BE2C (cell line): ENCODE measurements around the gene C4A.

Experiments used
- DNase-seq: peaks from one replicate; pipeline ENCODE4 v3.0.0-alpha.2; 2020
- H3K27me3 ChIP-seq: fragments of 250-450 bp; sonication (Bioruptor Pico); 2 replicates; pipeline ENCODE4 v1.5.1; 2020; ENCODE audit warnings: mild to moderate bottlenecking
- H3K36me3 ChIP-seq: fragments of 250-450 bp; sonication (Bioruptor Pico); 2 replicates; pipeline ENCODE4 v1.5.1; 2020; ENCODE audit warnings: mild to moderate bottlenecking
- H3K4me1 ChIP-seq: fragments of 250-450 bp; sonication (Bioruptor Pico); 2 replicates; pipeline ENCODE4 v1.5.1; 2020
- H3K4me3 ChIP-seq: 2 replicates; pipeline ENCODE4 v1.5.1; 2011; ENCODE audit warnings: low read depth, low read length
- H3K9me3 ChIP-seq: fragments of 250-450 bp; sonication (Bioruptor Pico); 2 replicates; pipeline ENCODE4 v1.5.1; 2020
- CTCF ChIP-seq: IDR thresholded peaks from 2 replicates; pipeline ENCODE4 v1.5.1; 2012; ENCODE audit warnings: mild to moderate bottlenecking, low read depth, low read length

C4A gene

DNA sequence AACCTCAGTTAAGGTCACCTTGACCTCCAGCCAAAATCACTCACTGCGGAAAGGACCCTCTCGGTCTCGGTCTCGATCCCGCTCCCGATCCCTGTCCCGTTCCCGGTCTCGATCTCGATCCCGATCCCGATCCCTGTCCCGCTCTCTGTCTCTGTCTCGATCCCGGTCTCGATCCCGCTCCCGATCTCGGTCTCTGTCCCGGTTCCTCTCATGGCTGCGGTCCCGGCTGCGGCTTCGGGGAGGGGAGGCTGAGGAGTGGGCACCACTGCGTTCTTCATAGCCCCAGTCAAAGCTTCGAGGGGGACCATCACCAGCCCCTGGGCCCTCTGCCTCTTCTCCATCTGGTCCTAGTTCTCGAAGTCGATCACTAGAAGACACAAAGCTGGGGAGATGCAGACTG is 27.3 kb upstream of the C4A start:
- H3K36me3 ChIP-seq, result peaks cover 25% of the 10 kb centered on the region
- H3K27me3 ChIP-seq, result no peaks in the 10 kb centered on the region
- no peak for DNase-seq
- H3K9me3 ChIP-seq, result no peaks in the 10 kb centered on the region
- H3K4me1 ChIP-seq, result no peaks in the 10 kb centered on the region
- no peak overlapping the region for H3K4me3 ChIP-seq
- TF ChIP-seq CTCF, result no peak

- no peak for DNase-seq
- no peak for TF ChIP-seq CTCF
- Histone ChIP-seq H3K4me1 (no peaks in the 10 kb centered on the region), H3K27me3 (no peaks in the 10 kb centered on the region), H3K9me3 (no peaks in the 10 kb centered on the region), H3K36me3 (peaks cover 33% of the 10 kb centered on the region), H3K4me3 (no peak overlapping the region)
Observed at GRCh38 chr6:31956796-31957195, 25.1 kb upstream of the C4A start.

GRCh38 chr6:31958412-31958740 is 23.5 kb upstream of the C4A start:
- Histone ChIP-seq H3K36me3 (peaks cover 29% of the 10 kb centered on the region), H3K4me3 (peak overlapping the region; percentile 100), H3K27me3 (no peaks in the 10 kb centered on the region), H3K9me3 (no peaks in the 10 kb centered on the region), H3K4me1 (no peaks in the 10 kb centered on the region)
- DNase-seq, result no peak
- TF ChIP-seq CTCF, result no peak

- Histone ChIP-seq H3K27me3 (no peaks in the 10 kb centered on the region), H3K4me1 (no peaks in the 10 kb centered on the region), H3K36me3 (peaks cover 31% of the 10 kb centered on the region), H3K4me3 (peak within 1 kb of the TSS; percentile 100), H3K9me3 (no peaks in the 10 kb centered on the region)
- no peak for TF ChIP-seq CTCF
- DNase-seq, result peak; percentile 99
Observed at GRCh38 chr6:31958741-31959739, 22.8 kb upstream of the C4A start, which contains the start of the genes NELFE and SKIC2. Gene NELFE (minus strand): TSS chr6:31958971. CDS start chr6:31958446, 525 bp downstream. Gene SKIC2 (plus strand): TSS chr6:31959175. CDS start chr6:31959193, 18 bp downstream.

GRCh38 chr6:31961616-31962015 is 20.2 kb upstream of the C4A start:
- no peak overlapping the region for H3K4me3 ChIP-seq
- H3K27me3 ChIP-seq, result no peaks in the 10 kb centered on the region
- H3K4me1 ChIP-seq, result no peaks in the 10 kb centered on the region
- no peak for DNase-seq
- TF ChIP-seq CTCF, result no peak
- H3K9me3 ChIP-seq, result no peaks in the 10 kb centered on the region
- H3K36me3 ChIP-seq, result peaks cover 31% of the 10 kb centered on the region

DNA sequence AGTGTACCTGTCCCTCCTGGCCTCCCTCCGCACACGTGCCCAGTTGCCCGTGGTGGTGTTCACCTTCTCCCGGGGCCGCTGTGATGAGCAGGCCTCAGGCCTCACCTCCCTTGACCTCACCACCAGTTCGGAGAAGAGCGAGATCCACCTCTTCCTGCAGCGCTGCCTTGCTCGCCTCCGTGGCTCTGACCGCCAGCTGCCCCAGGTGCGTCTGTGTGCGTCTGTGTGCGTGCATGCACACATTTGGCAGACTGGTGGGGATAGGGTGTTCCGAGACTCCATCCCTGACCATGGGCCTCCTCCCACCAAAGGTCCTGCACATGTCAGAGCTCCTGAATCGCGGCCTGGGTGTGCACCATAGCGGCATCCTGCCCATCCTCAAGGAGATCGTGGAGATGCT is 17.9 kb upstream of the C4A start:
- no peak overlapping the region for H3K4me3 ChIP-seq
- DNase-seq, result no peak
- no peak for TF ChIP-seq CTCF
- no peaks in the 10 kb centered on the region for H3K9me3 ChIP-seq
- peaks cover 47% of the 10 kb centered on the region for H3K36me3 ChIP-seq
- no peaks in the 10 kb centered on the region for H3K27me3 ChIP-seq
- no peaks in the 10 kb centered on the region for H3K4me1 ChIP-seq
